SK-N-SH treated with all-trans-retinoic acid at 6 μM for 48 hours (cell line): ENCODE measurements around the gene CHURC1.

Experiments used
- ARNTL ChIP-seq: fragments of 450-650 bp; formaldehyde crosslinking; IDR thresholded peaks from 2 replicates; pipeline ENCODE4 v1.5.0; 2020; ENCODE audit warnings: low read depth, mild to moderate bottlenecking, moderate library complexity, borderline replicate concordance
- CREB5 ChIP-seq: fragments of 250-450 bp; sonication (Bioruptor Pico); IDR thresholded peaks from 2 replicates; pipeline ENCODE4 v1.5.1; 2020; ENCODE audit warnings: low read depth, mild to moderate bottlenecking, moderate library complexity
- ISL1 ChIP-seq: fragments of 250-450 bp; sonication (Bioruptor Pico); IDR thresholded peaks from 2 replicates; pipeline ENCODE4 v2.1.2; 2022; ENCODE audit warnings: mild to moderate bottlenecking, moderate library complexity
- OSR1 ChIP-seq: fragments of 250-450 bp; sonication (Bioruptor Pico); IDR thresholded peaks from 2 replicates; pipeline ENCODE4 v1.8.0; 2022; ENCODE audit warnings: moderate library complexity, mild to moderate bottlenecking, inconsistent platforms
- PATZ1 ChIP-seq: fragments of 250-450 bp; sonication (Bioruptor Pico); IDR thresholded peaks from 2 replicates; pipeline ENCODE4 v1.8.0; 2020; ENCODE audit warnings: mild to moderate bottlenecking, moderate library complexity, borderline replicate concordance
- SNAI2 ChIP-seq: fragments of 250-450 bp; sonication (Bioruptor Pico); IDR thresholded peaks from 2 replicates; pipeline ENCODE4 v1.5.0; 2020; ENCODE audit warnings: mild to moderate bottlenecking, moderate library complexity
- TCF4 ChIP-seq: fragments of 250-450 bp; sonication (Bioruptor Pico); IDR thresholded peaks from 2 replicates; pipeline ENCODE4 v1.8.0; 2021; ENCODE audit warnings: mild to moderate bottlenecking, moderate library complexity, borderline replicate concordance
- TSHZ2 ChIP-seq: fragments of 250-450 bp; sonication (Bioruptor Pico); IDR thresholded peaks from 2 replicates; pipeline ENCODE4 v1.5.0; 2020; ENCODE audit warnings: mild to moderate bottlenecking, moderate library complexity
- ZC3H10 ChIP-seq: fragments of 250-450 bp; sonication (Bioruptor Pico); IDR thresholded peaks from 2 replicates; pipeline ENCODE4 v1.5.1; 2021; ENCODE audit warnings: mild to moderate bottlenecking, moderate library complexity
- ZFP3 ChIP-seq: fragments of 250-450 bp; sonication (Bioruptor Pico); IDR thresholded peaks from 2 replicates; pipeline ENCODE4 v1.5.0; 2020; ENCODE audit warnings: mild to moderate bottlenecking, moderate library complexity
- ZFP30 ChIP-seq: fragments of 450-650 bp; formaldehyde crosslinking; IDR thresholded peaks from 2 replicates; pipeline ENCODE4 v1.5.0; 2022; ENCODE audit warnings: mild to moderate bottlenecking, moderate library complexity
- ZNF70 ChIP-seq: fragments of 450-650 bp; formaldehyde crosslinking; IDR thresholded peaks from 2 replicates; pipeline ENCODE4 v1.5.0; 2020; ENCODE audit warnings: mild to moderate bottlenecking, moderate library complexity
- ZNF8 ChIP-seq: fragments of 450-650 bp; formaldehyde crosslinking; IDR thresholded peaks from 2 replicates; pipeline ENCODE4 v1.5.0; 2020; ENCODE audit warnings: mild to moderate bottlenecking, moderate library complexity

GRCh38 chr14:64952598-64953309 lies 38.5 kb downstream of the CHURC1 start:
- TF ChIP-seq ZFP3, result no peak
- no peak for TF ChIP-seq PATZ1 (CRISPR knock-in tag)
- no peak for TF ChIP-seq OSR1
- TF ChIP-seq TCF4 (CRISPR knock-in tag), result no peak
- TF ChIP-seq SNAI2 (CRISPR knock-in tag), result no peak
- no peak for TF ChIP-seq CREB5 (CRISPR knock-in tag)
- TF ChIP-seq ZFP30, result no peak
- no peak for TF ChIP-seq ZNF70 (CRISPR knock-in tag)
- TF ChIP-seq ARNTL (CRISPR knock-in tag), result no peak
- no peak for TF ChIP-seq ISL1 (CRISPR knock-in tag)
- TF ChIP-seq ZNF8 (CRISPR knock-in tag), result no peak
- TF ChIP-seq TSHZ2 (CRISPR knock-in tag), result no peak
- TF ChIP-seq ZC3H10 (CRISPR knock-in tag), result no peak
